GM12878 (cell line): ENCODE results near the gene SYTL4. TPM values are rescaled to one million over a fixed set of nuclear protein-coding genes. Genes with fewer than 3 reads are reported as not detected.

Experiments
- ATAC-seq: fragments of 200-7000 bp; cut with Tn5 transposase; 3 replicates; pipeline ENCODE4 v1.9.1; 2020; ENCODE audit warnings: mild to moderate bottlenecking, moderate library complexity
- BruUV-seq: library from RNA; stranded (reverse); fragments of 400-500 nt; replicated peaks from 2 replicates; lab custom pipeline; 2021; lab: Mats Ljungman, UMichigan
- CTCF ChIA-PET: fragments of 300-600 bp; sonication (Branson Sonifier 250); formaldehyde crosslinking; extraction: SDS; loops from one replicate; lab custom pipeline; 2021; ENCODE audit warnings: inconsistent platforms; lab: Yijun Ruan, JAX
- POLR2A ChIA-PET: fragments of 350-600 bp; formaldehyde crosslinking; extraction: SDS; loops from one replicate; lab custom pipeline; 2021; ENCODE audit warnings: inconsistent platforms; lab: Charles Lee
- RAD21 ChIA-PET: fragments of 300-600 bp; sonication (Branson Sonifier 250); formaldehyde crosslinking; loops from one replicate; lab custom pipeline; 2023; ENCODE audit warnings: antibody characterized with exemption; ENCODE audit not compliant: unreplicated experiment; lab: Charles Lee
- SMC1A ChIA-PET: fragments of 300-600 bp; sonication (Branson Sonifier 250); formaldehyde crosslinking; loops from one replicate; lab custom pipeline; 2023; ENCODE audit not compliant: unreplicated experiment, uncharacterized antibody; lab: Charles Lee
- DNase-seq: peaks from one replicate; pipeline ENCODE4 v3.0.0-alpha.2; 2011; ENCODE audit warnings: low read depth, low spot score
- FAIRE-seq: peaks from 3 replicates; lab custom pipeline; 2011; peaks lifted over from hg19 to GRCh38; lab: Jason Lieb, UNC
- H2AFZ ChIP-seq: 2 replicates; pipeline ENCODE4 v1.6.0; 2011; ENCODE audit warnings: low read depth, low read length, control low read depth; ENCODE audit not compliant: control insufficient read depth
- H3K27ac ChIP-seq: 2 replicates; pipeline ENCODE4 v1.5.1; 2011; ENCODE audit warnings: control low read depth; ENCODE audit not compliant: control insufficient read depth, insufficient read depth
- H3K27me3 ChIP-seq, 2 experiments: replicated peaks in 1 of 2; 2 replicates each; pipeline versions ENCODE4 v1.6.0 to v1.6.1; 2011; ENCODE audit warnings: low read length in 1 of 2; ENCODE audit not compliant: control insufficient read depth in 2 of 2, insufficient read depth in 2 of 2
- H3K36me3 ChIP-seq, 2 experiments: 2 replicates each; pipeline ENCODE4 v1.5.1; 2011; ENCODE audit warnings: low read length in 1 of 2; ENCODE audit not compliant: control insufficient read depth in 2 of 2, insufficient read depth in 2 of 2
- H3K4me1 ChIP-seq: 2 replicates; pipeline ENCODE4 v1.6.1; 2011; ENCODE audit warnings: mild to moderate bottlenecking, low read length, moderate library complexity, mixed read lengths; ENCODE audit not compliant: control insufficient read depth, insufficient read depth
- H3K4me2 ChIP-seq: 2 replicates; pipeline ENCODE4 v1.6.0; 2011; ENCODE audit warnings: control low read depth; ENCODE audit not compliant: control insufficient read depth, insufficient read depth
- H3K4me3 ChIP-seq: fragments of 200-600 bp; sonication (generic); 2 replicates; pipeline ENCODE4 v1.5.1; 2016
- H3K79me2 ChIP-seq: 2 replicates; pipeline ENCODE4 v1.6.0; 2011; ENCODE audit warnings: low read length; ENCODE audit not compliant: control insufficient read depth, insufficient read depth
- H3K9ac ChIP-seq: 2 replicates; pipeline ENCODE4 v1.8.0; 2011; ENCODE audit warnings: low read length, control low read depth, mixed read lengths; ENCODE audit not compliant: control insufficient read depth, insufficient read depth
- H3K9me3 ChIP-seq: replicated peaks from 3 replicates; pipeline ENCODE4 v1.5.1; 2011; ENCODE audit warnings: mild to moderate bottlenecking, low read length; ENCODE audit not compliant: control insufficient read depth, insufficient read depth
- H4K20me1 ChIP-seq: 2 replicates; pipeline ENCODE4 v1.6.0; 2011; ENCODE audit not compliant: control insufficient read depth, insufficient read depth
- ASH2L ChIP-seq: fragments of 300-600, 200-600 bp; sonication (generic); IDR thresholded peaks from 2 replicates; pipeline ENCODE4 v1.6.1; 2017; ENCODE audit warnings: low read depth, mild to moderate bottlenecking, borderline replicate concordance
- BACH1 ChIP-seq: fragments of 450-650 bp; IDR thresholded peaks from 2 replicates; pipeline ENCODE4 v1.6.1; 2017; ENCODE audit warnings: mild to moderate bottlenecking, borderline replicate concordance
- CEBPB ChIP-seq, 2 experiments: fragments of 150-350 bp in 1 of 2; IDR thresholded peaks; 2 replicates each; pipeline ENCODE4 v1.6.1; 2012 to 2014; ENCODE audit warnings: low read depth in 2 of 2, low read length in 2 of 2, borderline replicate concordance in 1 of 2, inconsistent platforms in 1 of 2
- EED ChIP-seq: sonication (generic); IDR thresholded peaks from 2 replicates; pipeline ENCODE4 v1.6.1; 2016; ENCODE audit warnings: antibody characterized with exemption, low read depth
- EZH2 ChIP-seq: IDR thresholded peaks from 2 replicates; pipeline ENCODE4 v1.6.1; 2012; ENCODE audit warnings: low read depth, mild to moderate bottlenecking, control low read depth, inconsistent platforms, low read length, borderline replicate concordance; ENCODE audit not compliant: control insufficient read depth
- HDAC2 ChIP-seq: fragments of 200-600 bp; sonication (generic); IDR thresholded peaks from 2 replicates; pipeline ENCODE4 v1.6.1; 2017
- MYB ChIP-seq: fragments of 150-350 bp; IDR thresholded peaks from 2 replicates; pipeline ENCODE4 v1.6.1; 2014; ENCODE audit warnings: mild to moderate bottlenecking, low read depth, low read length, borderline replicate concordance
- POLR2AphosphoS5 ChIP-seq: IDR thresholded peaks from 2 replicates; pipeline ENCODE4 v1.6.1; 2011; ENCODE audit warnings: mild to moderate bottlenecking, low read length, inconsistent platforms
- RCOR1 ChIP-seq: conservative IDR thresholded peaks from 2 replicates; pipeline ENCODE4 v1.6.1; 2012; ENCODE audit warnings: low read depth, low read length, improper control_type of control experiment
- RUNX3 ChIP-seq: IDR thresholded peaks from 2 replicates; pipeline ENCODE4 v1.6.1; 2012; ENCODE audit warnings: low read length, inconsistent platforms
- SPI1 ChIP-seq: IDR thresholded peaks from 2 replicates; pipeline ENCODE4 v1.6.1; 2011; ENCODE audit warnings: low read depth, mild to moderate bottlenecking, low read length, moderate library complexity, borderline replicate concordance; ENCODE audit not compliant: insufficient read depth
- SREBF1 ChIP-seq: IDR thresholded peaks from 2 replicates; pipeline ENCODE4 v1.6.1; 2012; ENCODE audit warnings: mild to moderate bottlenecking, low read length
- TARDBP ChIP-seq: IDR thresholded peaks from 2 replicates; pipeline ENCODE4 v1.6.1; 2016; ENCODE audit warnings: borderline replicate concordance
- WGBS: methylation state at CpG from one replicate; pipeline ENCODE4 v1.1.6; 2016; ENCODE audit warnings: low lambda C conversion rate; ENCODE audit not compliant: insufficient replicate concordance, insufficient coverage; ENCODE audit errors: missing lambda C conversion rate; 5-methylcytosine and 5-hydroxymethylcytosine counted together
- in situ Hi-C: fragments of 300-500 bp; cut with MboI; formaldehyde crosslinking; loops from 9 replicates; pipeline ENCODE4 v1.14.3; 2018; ENCODE audit warnings: mixed read lengths
- intact Hi-C: fragments of 100-400 bp; cut with micrococcal nuclease; formaldehyde crosslinking; loops from one replicate; pipeline ENCODE4 v1.14.2; 2022; ENCODE audit not compliant: unreplicated experiment
- polyA plus RNA-seq, 11 experiments: library from polyadenylated mRNA; depleted of rRNA in 4 of 11; unstranded in 6 of 11; stranded (reverse) in 5 of 11; fragments of >200 nt; fragmentation: Nextera tagmentation in 4 of 11; fragmentation: Illumina TruSeq in 1 of 11; extraction: Ambion mirVana in 4 of 11; extraction: Trizol in 1 of 11; gene quantifications; 1 replicate in 1 of 11; 2 replicates in 10 of 11; pipeline versions ENCODE4 v1.2.1 to v1.2.3, GENCODE V29; 2011 to 2016; ENCODE audit warnings: inconsistent platforms in 2 of 11, missing spikeins in 2 of 11, low read depth in 1 of 11
- total RNA-seq, 4 experiments: library from RNA; depleted of rRNA in 3 of 4; stranded (reverse); fragments of >200 nt in 3 of 4; fragmentation: Illumina TruSeq in 1 of 4; extraction: Trizol in 1 of 4; gene quantifications; 2 replicates each; pipeline versions ENCODE4 v1.2.1 to v1.2.3, GENCODE V29; 2013 to 2021
- TF ChIP-seq, protein P1 (sequence below): fragments of 450-650 bp; IDR thresholded peaks from 2 replicates; pipeline ENCODE4 v1.6.1; 2017; ENCODE audit warnings: mild to moderate bottlenecking, moderate library complexity
- TF ChIP-seq, protein P2 (sequence below): IDR thresholded peaks from 2 replicates; pipeline ENCODE4 v1.6.1; 2011; ENCODE audit warnings: borderline replicate concordance, low read depth, mild to moderate bottlenecking, moderate library complexity, mixed read lengths, low read length; ENCODE audit not compliant: insufficient read depth; ENCODE audit errors: extremely low read length

The SYTL4 gene
- total and polyA plus RNA-seq, 10 of the 15 experiments (the other 5 are each of a cell fraction or from before 2014, with no cell fraction given): 0.07 to 0.74 (median 0.19) TPM; not detected in 2

GRCh38 chrX:100745205-100745604 lies 13.3 kb upstream of the SYTL4 start:
- no peak overlapping the region for H3K27ac ChIP-seq
- no peak for FAIRE-seq
- no peak overlapping the region for H2AFZ ChIP-seq
- H3K79me2 ChIP-seq: no peaks in the 10 kb centered on the region
- in situ Hi-C loops: no loop called here
- no peak overlapping the region for H3K4me2 ChIP-seq
- H3K4me1 ChIP-seq: no peaks in the 10 kb centered on the region
- BruUV-seq: no TSS peak
- H4K20me1 ChIP-seq: no peaks in the 10 kb centered on the region
- H3K36me3 ChIP-seq: no peaks in the 10 kb centered on the region
- ATAC-seq: no peak
- ChIA-PET SMC1A (no interaction called here), POLR2A (no interaction called here), RAD21 (no interaction called here), CTCF (no interaction called here)
- H3K9me3 ChIP-seq: no peaks in the 10 kb centered on the region
- intact Hi-C loops: no loop called here
- no peak overlapping the region for H3K4me3 ChIP-seq
- WGBS: 0% methylated on average over 1 of the region's 1 CpG
- DNase-seq: no peak
- TF ChIP-seq ASH2L (no peak), EED (no peak), BACH1 (no peak), TARDBP (no peak), RCOR1 (no peak), POLR2AphosphoS5 (no peak), EZH2 (no peak), SPI1 (no peak), CEBPB (IDR thresholded peaks at IDR 0.05; ENCODE audit: borderline replicate concordance in 1 of 2, low read depth in 2 of 2, low read length in 2 of 2) (no peak), MYB (no peak), HDAC2 (no peak), RUNX3 (no peak), SREBF1 (no peak)
- TF ChIP-seq, protein P1, sequence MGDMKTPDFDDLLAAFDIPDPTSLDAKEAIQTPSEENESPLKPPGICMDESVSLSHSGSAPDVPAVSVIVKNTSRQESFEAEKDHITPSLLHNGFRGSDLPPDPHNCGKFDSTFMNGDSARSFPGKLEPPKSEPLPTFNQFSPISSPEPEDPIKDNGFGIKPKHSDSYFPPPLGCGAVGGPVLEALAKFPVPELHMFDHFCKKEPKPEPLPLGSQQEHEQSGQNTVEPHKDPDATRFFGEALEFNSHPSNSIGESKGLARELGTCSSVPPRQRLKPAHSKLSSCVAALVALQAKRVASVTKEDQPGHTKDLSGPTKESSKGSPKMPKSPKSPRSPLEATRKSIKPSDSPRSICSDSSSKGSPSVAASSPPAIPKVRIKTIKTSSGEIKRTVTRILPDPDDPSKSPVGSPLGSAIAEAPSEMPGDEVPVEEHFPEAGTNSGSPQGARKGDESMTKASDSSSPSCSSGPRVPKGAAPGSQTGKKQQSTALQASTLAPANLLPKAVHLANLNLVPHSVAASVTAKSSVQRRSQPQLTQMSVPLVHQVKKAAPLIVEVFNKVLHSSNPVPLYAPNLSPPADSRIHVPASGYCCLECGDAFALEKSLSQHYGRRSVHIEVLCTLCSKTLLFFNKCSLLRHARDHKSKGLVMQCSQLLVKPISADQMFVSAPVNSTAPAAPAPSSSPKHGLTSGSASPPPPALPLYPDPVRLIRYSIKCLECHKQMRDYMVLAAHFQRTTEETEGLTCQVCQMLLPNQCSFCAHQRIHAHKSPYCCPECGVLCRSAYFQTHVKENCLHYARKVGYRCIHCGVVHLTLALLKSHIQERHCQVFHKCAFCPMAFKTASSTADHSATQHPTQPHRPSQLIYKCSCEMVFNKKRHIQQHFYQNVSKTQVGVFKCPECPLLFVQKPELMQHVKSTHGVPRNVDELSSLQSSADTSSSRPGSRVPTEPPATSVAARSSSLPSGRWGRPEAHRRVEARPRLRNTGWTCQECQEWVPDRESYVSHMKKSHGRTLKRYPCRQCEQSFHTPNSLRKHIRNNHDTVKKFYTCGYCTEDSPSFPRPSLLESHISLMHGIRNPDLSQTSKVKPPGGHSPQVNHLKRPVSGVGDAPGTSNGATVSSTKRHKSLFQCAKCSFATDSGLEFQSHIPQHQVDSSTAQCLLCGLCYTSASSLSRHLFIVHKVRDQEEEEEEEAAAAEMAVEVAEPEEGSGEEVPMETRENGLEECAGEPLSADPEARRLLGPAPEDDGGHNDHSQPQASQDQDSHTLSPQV: no peak
- TF ChIP-seq, protein P2, sequence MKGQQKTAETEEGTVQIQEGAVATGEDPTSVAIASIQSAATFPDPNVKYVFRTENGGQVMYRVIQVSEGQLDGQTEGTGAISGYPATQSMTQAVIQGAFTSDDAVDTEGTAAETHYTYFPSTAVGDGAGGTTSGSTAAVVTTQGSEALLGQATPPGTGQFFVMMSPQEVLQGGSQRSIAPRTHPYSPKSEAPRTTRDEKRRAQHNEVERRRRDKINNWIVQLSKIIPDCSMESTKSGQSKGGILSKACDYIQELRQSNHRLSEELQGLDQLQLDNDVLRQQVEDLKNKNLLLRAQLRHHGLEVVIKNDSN: no peak
- no peak overlapping the region for H3K9ac ChIP-seq
- H3K27me3 ChIP-seq: no peaks in the 10 kb centered on the region
